GM19397 (cell line): ENCODE data around the gene VGLL2.

Source experiments
- ATAC-seq: cut with Tn5 transposase; IDR thresholded peaks from one replicate; pipeline ENCODE4 v1.9.1; 2021; ENCODE audit warnings: mild to moderate bottlenecking, moderate library complexity; ENCODE audit not compliant: unreplicated experiment

The VGLL2 gene

GRCh38 chr6:117311726-117312125 lies 46.4 kb downstream of the VGLL2 start:
- ATAC-seq: no peak

GRCh38 chr6:117317261-117317660 lies 51.9 kb downstream of the VGLL2 start:
- ATAC-seq: no peak
